Astrocyte of the spinal cord (primary cell): Measurements from ENCODE around the gene SIX5.
A peak's percentile ranks its signal among the peaks of the same experiment; 100 is the strongest.
"Not testable (repeated sequence)": the region's sequence is repeated elsewhere in the genome, so short reads cannot be mapped to it uniquely, and the experiment has no call there.

ENCODE experiments used
- DNase-seq: peaks from one replicate; pipeline ENCODE4 v3.0.0; 2011; ENCODE audit warnings: low read depth, low spot score
- H3K4me3 ChIP-seq: 2 replicates; pipeline ENCODE4 v1.5.1; 2011; ENCODE audit warnings: low read depth, mild to moderate bottlenecking, low read length, moderate library complexity
- in situ Hi-C: cut with HindIII; loops from 2 replicates; pipeline ENCODE4 v1.10.0; 2017; ENCODE audit warnings: low sequenced_read_pairs
- TF ChIP-seq, protein P1 (sequence below): IDR thresholded peaks from 2 replicates; pipeline ENCODE4 v1.5.1; 2012; ENCODE audit warnings: low read depth, mild to moderate bottlenecking, low read length, inconsistent platforms

Gene SIX5

DNA sequence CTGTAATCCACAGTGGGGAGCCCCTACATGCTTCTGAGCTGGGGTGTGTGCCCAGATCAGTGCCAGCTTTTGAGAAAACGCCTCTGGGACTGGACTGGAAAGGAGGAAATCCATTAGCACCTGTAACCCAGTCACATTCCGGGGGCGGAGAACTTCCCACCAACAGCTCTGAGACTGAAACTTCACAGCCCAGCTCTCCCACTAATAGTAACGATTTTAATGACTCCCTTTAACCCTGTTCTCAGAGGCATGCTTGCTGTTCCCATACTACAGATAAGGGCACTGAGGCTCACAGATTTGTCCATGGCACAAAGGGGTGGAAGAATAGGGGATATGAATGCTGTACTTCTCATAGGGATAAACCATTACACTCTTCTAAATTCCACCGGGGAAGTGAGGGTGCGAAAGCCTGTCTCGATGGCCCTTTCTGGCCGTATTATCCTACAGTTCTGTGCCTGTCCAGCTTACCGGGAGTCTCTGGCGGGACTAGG is 39.2 kb downstream of the SIX5 start:
- TF ChIP-seq, protein P1, sequence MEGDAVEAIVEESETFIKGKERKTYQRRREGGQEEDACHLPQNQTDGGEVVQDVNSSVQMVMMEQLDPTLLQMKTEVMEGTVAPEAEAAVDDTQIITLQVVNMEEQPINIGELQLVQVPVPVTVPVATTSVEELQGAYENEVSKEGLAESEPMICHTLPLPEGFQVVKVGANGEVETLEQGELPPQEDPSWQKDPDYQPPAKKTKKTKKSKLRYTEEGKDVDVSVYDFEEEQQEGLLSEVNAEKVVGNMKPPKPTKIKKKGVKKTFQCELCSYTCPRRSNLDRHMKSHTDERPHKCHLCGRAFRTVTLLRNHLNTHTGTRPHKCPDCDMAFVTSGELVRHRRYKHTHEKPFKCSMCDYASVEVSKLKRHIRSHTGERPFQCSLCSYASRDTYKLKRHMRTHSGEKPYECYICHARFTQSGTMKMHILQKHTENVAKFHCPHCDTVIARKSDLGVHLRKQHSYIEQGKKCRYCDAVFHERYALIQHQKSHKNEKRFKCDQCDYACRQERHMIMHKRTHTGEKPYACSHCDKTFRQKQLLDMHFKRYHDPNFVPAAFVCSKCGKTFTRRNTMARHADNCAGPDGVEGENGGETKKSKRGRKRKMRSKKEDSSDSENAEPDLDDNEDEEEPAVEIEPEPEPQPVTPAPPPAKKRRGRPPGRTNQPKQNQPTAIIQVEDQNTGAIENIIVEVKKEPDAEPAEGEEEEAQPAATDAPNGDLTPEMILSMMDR: no peak
- peak overlapping the region; percentile 82 for H3K4me3 ChIP-seq
- in situ Hi-C loops: no loop called here
- DNase-seq: no peak

DNA sequence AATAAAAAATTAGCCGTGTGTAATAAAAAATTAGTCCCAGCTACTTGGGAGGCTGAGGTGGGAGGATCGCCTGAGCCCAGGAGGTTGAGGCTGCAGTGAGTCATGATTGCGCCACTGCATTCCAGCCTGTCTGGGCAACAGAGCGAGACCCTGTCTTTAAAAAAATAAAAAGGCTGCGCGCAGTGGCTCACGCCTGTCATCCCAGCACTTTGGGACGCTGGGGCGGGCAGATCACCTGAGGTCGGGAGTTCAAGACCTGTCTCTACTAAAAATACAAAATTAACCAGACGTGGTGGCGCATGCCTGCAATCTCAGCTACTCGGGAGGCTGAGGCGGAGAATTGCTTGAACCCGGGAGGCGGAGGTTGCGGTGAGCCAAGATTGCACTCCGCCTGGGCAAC is 40.4 kb downstream of the SIX5 start:
- H3K4me3 ChIP-seq, in situ Hi-C loops, DNase-seq: not testable (repeated sequence)

DNA sequence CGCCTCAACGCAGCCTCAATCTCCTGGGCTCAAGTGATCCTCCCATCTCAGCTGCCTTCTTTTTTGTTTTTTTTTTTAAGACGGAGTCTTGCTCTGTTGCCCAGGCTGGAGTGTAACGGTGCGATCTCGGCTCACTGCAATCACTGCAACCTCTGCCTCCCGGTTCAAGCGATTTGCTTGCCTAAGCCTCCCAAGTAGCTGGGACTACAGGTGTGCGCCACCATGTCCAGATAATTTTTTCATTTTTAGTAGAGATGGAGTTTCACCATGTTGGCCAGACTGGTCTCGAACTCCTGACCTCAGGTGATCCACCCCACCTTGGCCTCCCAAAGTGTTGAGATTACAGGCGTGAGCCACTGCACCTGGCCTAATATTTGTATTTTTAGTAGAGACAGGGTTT is 49.0 kb downstream of the SIX5 start:
- H3K4me3 ChIP-seq, in situ Hi-C loops, DNase-seq: not testable (repeated sequence)

- peak overlapping the region; percentile 82 for H3K4me3 ChIP-seq
- in situ Hi-C loops: no loop called here
- TF ChIP-seq, protein P1: no peak
- DNase-seq: no peak
Measured at GRCh38 chr19:45717983-45718650, 50.9 kb downstream of the SIX5 start.

DNA sequence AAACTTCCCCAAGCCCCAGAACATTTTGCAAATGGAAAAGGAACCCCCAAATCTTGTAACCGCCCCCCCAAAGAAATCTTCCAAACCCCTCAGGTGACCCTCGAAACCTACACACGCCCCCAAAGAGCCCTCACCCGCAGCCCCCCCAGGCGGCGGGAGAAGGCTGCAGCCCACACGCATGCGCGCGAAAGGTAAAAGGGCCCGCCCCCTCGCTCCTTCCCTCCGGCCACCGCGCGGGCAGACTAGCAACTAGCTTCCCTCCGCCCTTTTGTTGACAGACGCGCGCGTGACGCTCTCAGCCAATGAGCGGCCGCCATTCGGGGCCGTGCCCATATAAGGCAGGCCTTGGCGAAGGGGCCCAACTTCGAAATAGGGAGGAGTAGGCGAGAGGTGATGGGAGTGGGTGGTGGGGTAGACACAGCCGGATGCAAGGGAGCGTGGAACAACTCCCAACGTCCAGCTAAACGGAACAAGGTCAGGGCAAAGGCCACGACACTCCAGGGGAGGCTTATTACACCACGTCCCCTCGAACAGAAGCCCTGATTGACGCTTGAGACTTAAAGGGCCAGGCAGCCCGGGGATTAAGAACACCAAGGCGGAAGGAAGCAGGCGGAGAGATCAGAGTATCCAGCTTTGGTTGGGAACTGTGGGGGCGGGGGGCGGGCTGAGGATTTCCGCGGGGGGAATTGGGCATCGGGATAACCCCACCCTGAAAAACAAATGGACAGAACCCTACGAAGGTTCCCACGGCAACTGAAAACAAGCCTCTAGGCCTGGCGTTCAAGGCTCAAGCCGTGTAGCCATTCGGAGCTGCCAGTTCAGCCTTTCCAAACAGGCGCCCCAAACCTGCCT is 51.7 kb downstream of the SIX5 start:
- in situ Hi-C loops: no loop called here
- peak overlapping the region; percentile 82 for H3K4me3 ChIP-seq
- DNase-seq: peak; percentile 99
- TF ChIP-seq, protein P1: peak; percentile 20

GRCh38 chr19:45716359-45717130 is 52.5 kb downstream of the SIX5 start:
- H3K4me3 ChIP-seq: peak overlapping the region; percentile 82
- in situ Hi-C loops: no loop called here
- peak; percentile 35 for DNase-seq
- TF ChIP-seq, protein P1: no peak

- H3K4me3 ChIP-seq: no peak overlapping the region
- no peak for DNase-seq
- TF ChIP-seq, protein P1: no peak
- in situ Hi-C loops: no loop called here
Measured at GRCh38 chr19:45715139-45715538, 53.9 kb downstream of the SIX5 start.
